Astrocyte of the cerebellum (primary cell): ENCODE data around the gene SMIM35.
"Not testable (repeated sequence)": the region's sequence is repeated elsewhere in the genome, so short reads cannot be mapped to it uniquely, and the experiment has no call there.

Experiments
- DNase-seq: peaks from one replicate; pipeline ENCODE4 v3.0.0-alpha.2; 2011; ENCODE audit warnings: low read depth
- H3K4me3 ChIP-seq: 2 replicates; pipeline ENCODE4 v1.5.1; 2011; ENCODE audit warnings: mild to moderate bottlenecking, low read depth, low read length, moderate library complexity
- in situ Hi-C: cut with HindIII; loops from 2 replicates; pipeline ENCODE4 v1.10.0; 2017; ENCODE audit warnings: low sequenced_read_pairs
- TF ChIP-seq, protein P1 (sequence below): IDR thresholded peaks from 2 replicates; pipeline ENCODE4 v1.5.1; 2012; ENCODE audit warnings: low read length, low read depth, moderate library complexity, mild to moderate bottlenecking; ENCODE audit errors: missing control alignments

SMIM35 gene

DNA sequence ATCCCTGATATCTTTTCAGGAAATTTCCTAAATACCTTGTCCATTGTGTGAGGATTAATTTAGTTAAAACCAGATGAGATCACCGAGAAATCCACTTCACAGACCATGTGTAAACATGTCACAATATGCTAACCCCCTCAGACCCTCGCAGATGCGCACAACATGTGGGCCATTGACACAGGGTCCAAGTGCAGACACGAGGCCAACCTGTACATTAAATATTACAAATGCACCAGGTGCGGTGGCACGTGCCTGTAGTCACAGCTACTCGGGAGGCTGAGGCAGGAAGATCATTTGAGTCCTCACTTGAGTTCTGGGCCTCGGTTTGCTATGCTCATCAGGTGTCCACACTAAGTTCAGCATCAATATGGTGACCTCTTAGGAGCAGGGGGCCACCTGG is 19.8 kb downstream of the SMIM35 start:
- no peak for DNase-seq
- in situ Hi-C loops = no loop called here

DNA sequence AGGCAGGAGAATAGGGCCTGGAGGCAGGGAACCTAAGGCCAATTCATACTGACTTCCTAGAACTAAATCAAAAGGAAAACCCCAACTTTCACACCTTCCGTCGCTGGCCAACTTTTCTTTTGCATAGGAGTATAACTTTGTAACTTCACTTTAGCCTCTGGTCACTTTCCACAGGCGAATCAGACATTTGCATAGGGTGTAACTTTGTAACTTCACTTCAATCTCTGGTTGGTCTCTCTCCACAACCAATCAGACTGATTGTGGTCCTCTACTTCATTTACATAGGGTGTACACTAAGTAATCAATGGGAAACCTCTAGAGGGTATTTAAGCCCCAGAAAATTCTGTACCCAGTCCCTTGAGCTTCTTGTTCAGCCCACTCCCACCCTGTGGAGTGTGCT is 21.4 kb downstream of the SMIM35 start:
- no peak overlapping the region for H3K4me3 ChIP-seq
- TF ChIP-seq, protein P1, sequence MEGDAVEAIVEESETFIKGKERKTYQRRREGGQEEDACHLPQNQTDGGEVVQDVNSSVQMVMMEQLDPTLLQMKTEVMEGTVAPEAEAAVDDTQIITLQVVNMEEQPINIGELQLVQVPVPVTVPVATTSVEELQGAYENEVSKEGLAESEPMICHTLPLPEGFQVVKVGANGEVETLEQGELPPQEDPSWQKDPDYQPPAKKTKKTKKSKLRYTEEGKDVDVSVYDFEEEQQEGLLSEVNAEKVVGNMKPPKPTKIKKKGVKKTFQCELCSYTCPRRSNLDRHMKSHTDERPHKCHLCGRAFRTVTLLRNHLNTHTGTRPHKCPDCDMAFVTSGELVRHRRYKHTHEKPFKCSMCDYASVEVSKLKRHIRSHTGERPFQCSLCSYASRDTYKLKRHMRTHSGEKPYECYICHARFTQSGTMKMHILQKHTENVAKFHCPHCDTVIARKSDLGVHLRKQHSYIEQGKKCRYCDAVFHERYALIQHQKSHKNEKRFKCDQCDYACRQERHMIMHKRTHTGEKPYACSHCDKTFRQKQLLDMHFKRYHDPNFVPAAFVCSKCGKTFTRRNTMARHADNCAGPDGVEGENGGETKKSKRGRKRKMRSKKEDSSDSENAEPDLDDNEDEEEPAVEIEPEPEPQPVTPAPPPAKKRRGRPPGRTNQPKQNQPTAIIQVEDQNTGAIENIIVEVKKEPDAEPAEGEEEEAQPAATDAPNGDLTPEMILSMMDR = no peak
- no peak for DNase-seq
- in situ Hi-C loops = no loop called here

More for the DNA sequence above, 19.8 kb downstream of the SMIM35 start:
- no peak overlapping the region for H3K4me3 ChIP-seq
- TF ChIP-seq, protein P1 = no peak

DNA sequence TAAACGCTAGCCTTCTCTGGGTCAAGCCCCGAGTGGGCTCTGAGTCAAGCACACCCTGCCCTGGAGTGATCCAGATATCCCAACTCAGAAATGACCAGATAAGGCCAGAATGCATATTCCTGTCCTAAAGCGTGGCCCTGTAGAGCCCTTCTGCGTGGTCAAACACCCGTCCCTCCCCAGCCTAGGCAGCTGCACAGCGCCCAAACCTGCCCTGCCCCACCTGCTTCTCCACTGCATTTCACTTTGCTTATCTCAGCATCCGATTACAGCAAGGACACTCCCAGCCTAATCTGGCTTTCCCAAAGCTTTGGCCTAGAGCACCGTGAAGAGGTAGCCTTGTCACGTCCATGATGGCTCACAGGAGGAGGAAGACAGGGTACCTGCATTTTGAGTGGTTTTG is 21.8 kb downstream of the SMIM35 start:
- in situ Hi-C loops = no loop called here
- DNase-seq = no peak
- no peak overlapping the region for H3K4me3 ChIP-seq

DNA sequence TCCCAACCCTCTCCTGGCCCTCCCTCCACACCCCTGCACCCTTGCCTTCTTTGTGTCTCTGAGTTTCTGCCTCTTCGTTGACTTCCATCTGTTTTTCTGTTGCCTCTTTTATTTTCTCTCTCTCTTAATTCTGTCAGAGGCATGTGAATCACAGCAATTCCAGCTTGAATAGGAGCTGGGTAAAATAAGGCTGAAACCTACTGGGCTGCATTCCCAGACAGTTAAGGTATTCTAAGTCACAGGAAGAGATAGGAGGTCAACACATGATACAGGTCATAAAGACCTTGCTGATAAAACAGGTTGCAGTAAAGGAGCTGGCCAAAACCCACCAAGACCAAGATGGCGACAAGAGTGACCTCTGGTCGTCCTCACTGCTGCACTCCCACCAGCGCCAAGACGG is 24.1 kb downstream of the SMIM35 start:
- DNase-seq, in situ Hi-C loops, H3K4me3 ChIP-seq: not testable (repeated sequence)

More for the DNA sequence above, 21.8 kb downstream of the SMIM35 start:
- TF ChIP-seq, protein P1 = no peak

DNA sequence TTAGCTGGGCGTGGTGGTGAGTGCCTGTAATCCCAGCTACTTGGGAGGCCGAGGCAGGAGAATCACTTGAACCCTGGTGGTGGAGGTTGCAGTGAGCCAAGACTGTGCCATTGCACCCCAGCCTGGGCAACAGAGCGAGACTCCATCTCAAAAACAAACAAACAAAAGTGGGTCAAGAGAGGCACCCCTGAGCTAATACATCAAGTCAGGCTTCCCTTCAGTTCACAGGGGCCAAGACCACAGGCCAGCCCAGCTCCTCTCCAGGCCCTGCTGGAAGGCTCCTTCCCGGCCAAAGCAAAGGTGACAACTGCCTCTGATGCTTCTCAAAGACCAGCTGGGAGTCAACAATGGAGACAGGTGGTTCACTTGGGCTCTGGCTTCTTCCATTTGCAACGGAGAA is 24.6 kb downstream of the SMIM35 start:
- H3K4me3 ChIP-seq, in situ Hi-C loops, DNase-seq: not testable (repeated sequence)

DNA sequence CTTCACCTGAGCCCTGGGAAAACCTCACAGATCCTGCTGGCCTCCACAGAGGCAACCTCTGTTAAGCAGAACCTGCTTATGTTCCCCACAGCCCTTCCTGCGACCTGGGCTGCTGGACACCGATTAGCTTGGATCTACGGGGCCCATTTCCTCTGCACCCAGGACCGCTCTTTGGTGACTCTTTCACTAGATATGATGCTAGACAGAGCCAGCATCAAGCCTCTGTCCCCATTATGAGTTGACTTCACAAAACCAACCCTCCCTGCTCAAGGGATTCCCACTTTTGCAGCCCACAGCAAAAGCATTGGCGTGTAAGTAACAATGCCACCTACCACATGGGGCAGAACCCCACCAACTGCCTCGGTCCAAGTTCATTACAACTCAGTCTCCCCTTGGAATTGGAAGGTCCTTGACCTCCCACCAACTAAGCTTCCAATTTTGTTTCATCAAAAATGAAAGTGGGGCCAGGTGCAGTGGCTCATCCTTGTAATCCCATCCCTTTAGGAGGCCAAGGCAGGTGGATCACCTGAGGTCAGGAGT is 25.1 kb downstream of the SMIM35 start:
- TF ChIP-seq, protein P1 = no peak
- no peak overlapping the region for H3K4me3 ChIP-seq
- no peak for DNase-seq
- in situ Hi-C loops = no loop called here

DNA sequence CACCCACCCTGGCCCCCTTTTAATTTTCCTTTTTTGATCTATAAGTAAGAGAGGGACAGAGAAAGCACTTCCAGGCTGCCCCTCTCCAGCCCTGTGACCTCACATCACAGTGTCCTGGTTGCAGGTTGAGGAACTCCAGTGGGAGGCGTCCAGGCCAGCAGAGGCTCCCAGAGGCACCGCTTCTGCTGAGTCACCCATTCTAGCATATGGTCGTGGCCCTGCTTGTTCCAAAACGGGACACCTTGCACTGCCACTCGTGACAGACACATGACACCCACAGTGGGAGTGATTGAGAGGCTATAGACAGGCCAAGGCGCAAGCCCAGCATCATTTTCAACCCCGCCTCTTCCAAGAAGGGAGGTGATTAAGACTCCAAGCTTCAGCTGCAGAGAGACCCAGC is 25.9 kb downstream of the SMIM35 start:
- DNase-seq = no peak
- in situ Hi-C loops = no loop called here
- TF ChIP-seq, protein P1 = no peak
- H3K4me3 ChIP-seq = no peak overlapping the region

DNA sequence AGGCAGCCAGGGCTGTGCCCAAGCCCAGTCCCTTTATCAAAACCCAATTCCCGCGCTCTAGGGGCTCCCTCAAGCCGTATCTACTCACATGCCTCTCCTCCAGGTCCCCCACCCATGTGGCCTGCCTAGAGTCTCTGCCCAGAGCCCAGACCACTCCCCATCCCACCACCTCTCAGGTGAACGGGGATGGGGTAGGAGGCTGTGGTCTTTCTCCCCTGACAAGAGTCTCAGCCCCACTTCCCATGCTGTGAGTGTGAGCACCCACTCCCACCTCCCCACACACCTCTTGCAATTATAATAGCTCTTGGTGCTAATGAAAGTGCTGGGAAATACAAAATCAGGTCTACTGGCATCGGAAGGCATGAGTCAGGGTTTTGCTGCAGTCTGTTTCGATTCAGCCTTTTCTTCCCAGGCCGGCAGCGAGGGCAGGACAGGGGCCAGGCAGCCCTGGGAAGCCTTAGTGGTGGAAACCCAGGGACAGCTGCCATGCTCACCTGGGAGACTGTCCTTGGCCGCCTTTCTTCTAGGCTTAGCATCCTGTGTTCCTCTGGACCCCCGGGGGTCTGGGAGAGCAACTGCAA is 26.6 kb downstream of the SMIM35 start:
- in situ Hi-C loops = no loop called here
- DNase-seq = no peak
- H3K4me3 ChIP-seq = no peak overlapping the region
- TF ChIP-seq, protein P1 = no peak
